ENCODE results near the gene CACTIN.
"Not testable (repeated sequence)": the region's sequence is repeated elsewhere in the genome, so short reads cannot be mapped to it uniquely, and the experiment has no call there.

Gene CACTIN

GRCh38 chr19:3663838-3664237, 37.2 kb upstream of the CACTIN start:
- no peak for DNase-seq (ENCODE audit: low read depth in 3 of 3)

GRCh38 chr19:3661284-3662238, 35.0 kb upstream of the CACTIN start:
- DNase-seq (ENCODE audit: low read depth in 3 of 3): no peak

- no peak for DNase-seq (ENCODE audit: low read depth in 3 of 3)
Measured at GRCh38 chr19:3660493-3661219, 34.1 kb upstream of the CACTIN start.

- DNase-seq (ENCODE audit: low read depth in 3 of 3): no peak
Measured at GRCh38 chr19:3659746-3660112, 33.1 kb upstream of the CACTIN start.

GRCh38 chr19:3658870-3659745, 32.5 kb upstream of the CACTIN start:
- DNase-seq (ENCODE audit: low read depth in 3 of 3): no peak

GRCh38 chr19:3658004-3658869, 31.6 kb upstream of the CACTIN start:
- no peak for DNase-seq (ENCODE audit: low read depth in 3 of 3)

- DNase-seq (ENCODE audit: low read depth in 3 of 3): no peak
Measured at GRCh38 chr19:3657395-3657769, 30.8 kb upstream of the CACTIN start.

GRCh38 chr19:3656747-3657394, 30.3 kb upstream of the CACTIN start:
- no peak for DNase-seq (ENCODE audit: low read depth in 3 of 3)

- no peak for DNase-seq (ENCODE audit: low read depth in 3 of 3)
Measured at GRCh38 chr19:3656073-3656746, 29.6 kb upstream of the CACTIN start.

GRCh38 chr19:3655402-3656072, 28.9 kb upstream of the CACTIN start:
- DNase-seq (ENCODE audit: low read depth in 3 of 3): no peak

- no peak for DNase-seq (ENCODE audit: low read depth in 3 of 3)
Measured at GRCh38 chr19:3653865-3654513, 27.4 kb upstream of the CACTIN start.

- no peak for DNase-seq (ENCODE audit: low read depth in 3 of 3)
Measured at GRCh38 chr19:3653081-3653795, 26.6 kb upstream of the CACTIN start.

GRCh38 chr19:3652422-3652821, 25.8 kb upstream of the CACTIN start:
- no peak for DNase-seq (ENCODE audit: low read depth in 3 of 3)

- DNase-seq (ENCODE audit: low read depth in 3 of 3): no peak
Measured at GRCh38 chr19:3651684-3652083, 25.1 kb upstream of the CACTIN start.

GRCh38 chr19:3649888-3650287, 23.3 kb upstream of the CACTIN start:
- no peak for DNase-seq (ENCODE audit: low read depth in 3 of 3)

GRCh38 chr19:3648037-3648905, 21.7 kb upstream of the CACTIN start:
- DNase-seq (ENCODE audit: low read depth in 3 of 3): no peak

GRCh38 chr19:3647102-3647501, 20.5 kb upstream of the CACTIN start:
- not testable (repeated sequence) for DNase-seq (ENCODE audit: low read depth in 3 of 3)

Data from stimulated activated CD4-positive, alpha-beta T cell treated with anti-CD3 and anti-CD28 coated beads, TNF-alpha, amount 100 ng/mL, for 48 hours (primary cell).